ENCODE data around the gene HOXA6.

DNA sequence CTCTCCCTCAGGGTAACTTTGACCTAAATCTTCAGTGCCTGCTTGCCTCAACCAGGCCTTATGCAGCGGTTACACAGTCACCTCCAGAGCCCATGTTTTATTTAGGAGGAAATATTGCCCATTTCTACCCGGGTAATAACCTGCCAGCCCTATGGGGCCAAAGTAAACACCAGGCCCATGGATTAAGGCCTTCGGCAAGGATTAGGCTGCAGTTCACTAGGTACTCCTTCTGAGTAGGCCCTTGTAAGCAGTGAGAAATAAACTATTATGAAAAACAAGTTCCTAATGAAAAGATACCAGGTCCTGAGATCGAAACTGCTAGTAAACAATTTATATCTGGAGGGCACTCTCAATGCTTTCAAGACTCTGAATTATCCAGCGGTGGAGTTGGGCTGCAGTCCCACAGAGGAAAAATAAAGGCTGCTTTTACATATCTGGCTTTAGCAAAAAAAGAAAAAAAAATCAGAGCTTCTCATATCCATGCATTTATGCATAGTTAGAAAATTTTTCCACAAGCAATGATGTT, 30.3 kb upstream of the HOXA6 start:
- TF ChIP-seq, protein P1, sequence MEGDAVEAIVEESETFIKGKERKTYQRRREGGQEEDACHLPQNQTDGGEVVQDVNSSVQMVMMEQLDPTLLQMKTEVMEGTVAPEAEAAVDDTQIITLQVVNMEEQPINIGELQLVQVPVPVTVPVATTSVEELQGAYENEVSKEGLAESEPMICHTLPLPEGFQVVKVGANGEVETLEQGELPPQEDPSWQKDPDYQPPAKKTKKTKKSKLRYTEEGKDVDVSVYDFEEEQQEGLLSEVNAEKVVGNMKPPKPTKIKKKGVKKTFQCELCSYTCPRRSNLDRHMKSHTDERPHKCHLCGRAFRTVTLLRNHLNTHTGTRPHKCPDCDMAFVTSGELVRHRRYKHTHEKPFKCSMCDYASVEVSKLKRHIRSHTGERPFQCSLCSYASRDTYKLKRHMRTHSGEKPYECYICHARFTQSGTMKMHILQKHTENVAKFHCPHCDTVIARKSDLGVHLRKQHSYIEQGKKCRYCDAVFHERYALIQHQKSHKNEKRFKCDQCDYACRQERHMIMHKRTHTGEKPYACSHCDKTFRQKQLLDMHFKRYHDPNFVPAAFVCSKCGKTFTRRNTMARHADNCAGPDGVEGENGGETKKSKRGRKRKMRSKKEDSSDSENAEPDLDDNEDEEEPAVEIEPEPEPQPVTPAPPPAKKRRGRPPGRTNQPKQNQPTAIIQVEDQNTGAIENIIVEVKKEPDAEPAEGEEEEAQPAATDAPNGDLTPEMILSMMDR (conservative IDR thresholded peaks at IDR 0.05; ENCODE audit: low read depth in 2 of 2): no peak
- TF ChIP-seq EZH2 (IDR thresholded peaks at IDR 0.05; ENCODE audit: low read depth, unreplicated experiment): peak; percentile 94

All from GM23338 (cell line).